Hepatocyte (in vitro differentiated cells): ENCODE measurements around the gene NDUFA5. TPM values are rescaled to one million over a fixed set of nuclear protein-coding genes. Genes with fewer than 3 reads are reported as not detected.
A peak's percentile ranks its signal among the peaks of the same experiment; 100 is the strongest.
"Not testable (repeated sequence)": the region's sequence is repeated elsewhere in the genome, so short reads cannot be mapped to it uniquely, and the experiment has no call there.

ENCODE experiments used
- DNase-seq: peaks from one replicate; pipeline ENCODE4 v3.0.0-alpha.2; 2016; ENCODE audit warnings: low spot score
- H2AFZ ChIP-seq: fragments of 200-600 bp; sonication (generic); 2 replicates; pipeline ENCODE4 v1.6.0; 2016; ENCODE audit warnings: antibody characterized with exemption, mild to moderate bottlenecking
- H3K27ac ChIP-seq: fragments of 200-600 bp; sonication (generic); 2 replicates; pipeline ENCODE4 v1.5.1; 2016; ENCODE audit warnings: mild to moderate bottlenecking
- H3K27me3 ChIP-seq: fragments of 200-600 bp; sonication (generic); 2 replicates; pipeline ENCODE4 v1.6.1; 2016
- H3K36me3 ChIP-seq: fragments of 200-600 bp; sonication (generic); replicated peaks from 2 replicates; pipeline ENCODE4 v1.5.1; 2016; ENCODE audit warnings: low read depth; ENCODE audit not compliant: insufficient read depth
- H3K4me1 ChIP-seq: fragments of 200-600 bp; sonication (generic); 2 replicates; pipeline ENCODE4 v1.5.1; 2016; ENCODE audit warnings: mild to moderate bottlenecking, moderate library complexity; ENCODE audit not compliant: insufficient read depth
- H3K4me2 ChIP-seq: fragments of 200-600 bp; sonication (generic); 2 replicates; pipeline ENCODE4 v1.6.0; 2016
- H3K4me3 ChIP-seq: fragments of 200-600 bp; sonication (generic); 2 replicates; pipeline ENCODE4 v1.5.1; 2016; ENCODE audit warnings: mild to moderate bottlenecking
- H3K79me2 ChIP-seq: fragments of 200-600 bp; sonication (generic); 2 replicates; pipeline ENCODE4 v1.6.0; 2017; ENCODE audit warnings: mild to moderate bottlenecking
- H3K9me2 ChIP-seq: fragments of 200-600 bp; sonication (generic); replicated peaks from 2 replicates; pipeline ENCODE4 v1.6.0; 2017; ENCODE audit warnings: mild to moderate bottlenecking; ENCODE audit not compliant: insufficient read depth
- H3K9me3 ChIP-seq: fragments of 200-600 bp; sonication (generic); 2 replicates; pipeline ENCODE4 v1.5.1; 2016; ENCODE audit warnings: low read depth, mild to moderate bottlenecking
- H4K20me1 ChIP-seq: fragments of 200-600 bp; sonication (generic); 2 replicates; pipeline ENCODE4 v1.6.0; 2016; ENCODE audit warnings: mild to moderate bottlenecking; ENCODE audit not compliant: insufficient read depth, poor library complexity, severe bottlenecking
- EZH2 ChIP-seq: fragments of 200-600 bp; sonication (generic); IDR thresholded peaks from 2 replicates; pipeline ENCODE4 v1.6.1; 2016; ENCODE audit warnings: antibody characterized with exemption, mild to moderate bottlenecking, borderline replicate concordance
- EZH2phosphoT487 ChIP-seq: fragments of 200-600 bp; sonication (generic); IDR thresholded peaks from one replicate; pipeline ENCODE4 v1.6.1; 2018; ENCODE audit warnings: antibody characterized with exemption, mild to moderate bottlenecking, low read depth, moderate library complexity; ENCODE audit not compliant: unreplicated experiment, severe bottlenecking
- WGBS: methylation state at CpG from one replicate; pipeline ENCODE4 v1.1.6; 2016; ENCODE audit warnings: low lambda C conversion rate; ENCODE audit errors: missing lambda C conversion rate; 5-methylcytosine and 5-hydroxymethylcytosine counted together
- polyA plus RNA-seq: library from polyadenylated mRNA; unstranded; fragments of >200 nt; fragmentation: Nextera tagmentation; extraction: Ambion mirVana; gene quantifications from 2 replicates; pipeline ENCODE4 v1.2.1, GENCODE V29; 2016
- total RNA-seq: library from RNA; depleted of rRNA; stranded (reverse); fragments of >200 nt; gene quantifications from 2 replicates; pipeline ENCODE4 v1.2.3, GENCODE V29; 2014
- TF ChIP-seq, protein P1 (sequence below): fragments of 200-600 bp; sonication (generic); IDR thresholded peaks from 2 replicates; pipeline ENCODE4 v1.5.1; 2016; ENCODE audit warnings: antibody characterized with exemption, mild to moderate bottlenecking; ENCODE audit not compliant: poor library complexity

NDUFA5 gene
- total and polyA plus RNA-seq, 2 experiments from 2014 or later = 104 to 127 TPM

GRCh38 chr7:123533929-123534382, 23.7 kb downstream of the NDUFA5 start:
- no peak for DNase-seq
- Histone ChIP-seq H3K9me3 (no peaks in the 10 kb centered on the region), H3K4me3 (peak overlapping the region; percentile 31), H3K9me2 (no peaks in the 10 kb centered on the region), H3K79me2 (no peaks in the 10 kb centered on the region), H3K27ac (peak overlapping the region; percentile 32), H3K4me1 (no peaks in the 10 kb centered on the region), H3K4me2 (peak overlapping the region; percentile 87), H4K20me1 (no peaks in the 10 kb centered on the region), H3K27me3 (peaks cover 10% of the 10 kb centered on the region), H2AFZ (peak overlapping the region; percentile 59), H3K36me3 (no peaks in the 10 kb centered on the region)
- TF ChIP-seq EZH2phosphoT487 (no peak), EZH2 (no peak)
- TF ChIP-seq, protein P1, sequence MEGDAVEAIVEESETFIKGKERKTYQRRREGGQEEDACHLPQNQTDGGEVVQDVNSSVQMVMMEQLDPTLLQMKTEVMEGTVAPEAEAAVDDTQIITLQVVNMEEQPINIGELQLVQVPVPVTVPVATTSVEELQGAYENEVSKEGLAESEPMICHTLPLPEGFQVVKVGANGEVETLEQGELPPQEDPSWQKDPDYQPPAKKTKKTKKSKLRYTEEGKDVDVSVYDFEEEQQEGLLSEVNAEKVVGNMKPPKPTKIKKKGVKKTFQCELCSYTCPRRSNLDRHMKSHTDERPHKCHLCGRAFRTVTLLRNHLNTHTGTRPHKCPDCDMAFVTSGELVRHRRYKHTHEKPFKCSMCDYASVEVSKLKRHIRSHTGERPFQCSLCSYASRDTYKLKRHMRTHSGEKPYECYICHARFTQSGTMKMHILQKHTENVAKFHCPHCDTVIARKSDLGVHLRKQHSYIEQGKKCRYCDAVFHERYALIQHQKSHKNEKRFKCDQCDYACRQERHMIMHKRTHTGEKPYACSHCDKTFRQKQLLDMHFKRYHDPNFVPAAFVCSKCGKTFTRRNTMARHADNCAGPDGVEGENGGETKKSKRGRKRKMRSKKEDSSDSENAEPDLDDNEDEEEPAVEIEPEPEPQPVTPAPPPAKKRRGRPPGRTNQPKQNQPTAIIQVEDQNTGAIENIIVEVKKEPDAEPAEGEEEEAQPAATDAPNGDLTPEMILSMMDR = no peak
- 7% methylated on average over 9 of the region's 9 CpGs for WGBS

DNA sequence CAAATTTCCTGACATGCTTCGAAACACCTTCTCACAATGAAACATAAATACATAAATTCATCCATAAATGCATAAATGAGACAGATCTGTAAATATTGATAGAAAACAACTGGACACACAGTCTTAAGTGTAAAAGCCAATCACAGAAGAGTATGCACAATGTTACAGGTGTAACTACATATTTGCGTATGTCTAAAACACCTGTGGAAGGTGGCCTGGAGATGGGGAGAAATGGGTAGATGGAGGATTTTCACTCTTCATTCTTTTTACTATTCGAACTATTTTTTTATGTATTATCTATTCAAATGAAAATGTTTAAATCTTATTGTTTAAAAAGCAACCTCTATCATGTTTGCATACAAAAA, 24.1 kb downstream of the NDUFA5 start:
- Histone ChIP-seq H3K27me3 (peaks cover 10% of the 10 kb centered on the region), H3K4me3 (no peak overlapping the region), H3K4me1 (no peaks in the 10 kb centered on the region), H3K9me2 (no peaks in the 10 kb centered on the region), H3K79me2 (no peaks in the 10 kb centered on the region), H4K20me1 (no peaks in the 10 kb centered on the region), H3K9me3 (no peaks in the 10 kb centered on the region), H3K4me2 (peak overlapping the region; percentile 87), H3K36me3 (no peaks in the 10 kb centered on the region), H2AFZ (peak overlapping the region; percentile 59), H3K27ac (no peak overlapping the region)
- 86% methylated on average over 3 of the region's 3 CpGs for WGBS
- TF ChIP-seq EZH2phosphoT487 (no peak), EZH2 (no peak)
- TF ChIP-seq, protein P1 = no peak
- no peak for DNase-seq

GRCh38 chr7:123532788-123533552, 24.6 kb downstream of the NDUFA5 start:
- H3K9me3 ChIP-seq, H3K79me2 ChIP-seq, H3K27ac ChIP-seq, H2AFZ ChIP-seq, H3K36me3 ChIP-seq, H3K4me1 ChIP-seq, H4K20me1 ChIP-seq, H3K4me3 ChIP-seq, DNase-seq, H3K27me3 ChIP-seq, H3K9me2 ChIP-seq: not testable (repeated sequence)
- H3K4me2 ChIP-seq = peak overlapping the region; percentile 87
- 2% methylated on average over 21 of the region's 33 CpGs for WGBS

- H3K4me3 ChIP-seq, H4K20me1 ChIP-seq, H3K79me2 ChIP-seq: not testable (repeated sequence)
These were observed 25.3 kb downstream of the NDUFA5 start for GRCh38 chr7:123532343-123532742.

GRCh38 chr7:123530035-123530591, 27.5 kb downstream of the NDUFA5 start:
- H3K27ac ChIP-seq, DNase-seq, H3K9me3 ChIP-seq, H2AFZ ChIP-seq, H3K4me2 ChIP-seq, H3K4me1 ChIP-seq, H3K27me3 ChIP-seq, H3K4me3 ChIP-seq, H4K20me1 ChIP-seq, H3K36me3 ChIP-seq, H3K79me2 ChIP-seq, H3K9me2 ChIP-seq: not testable (repeated sequence)
- WGBS = 96% methylated on average over 12 of the region's 13 CpGs

More at GRCh38 chr7:123532343-123532742, 25.3 kb downstream of the NDUFA5 start:
- not testable (repeated sequence) for H3K27ac ChIP-seq, DNase-seq, H3K4me1 ChIP-seq, H3K36me3 ChIP-seq, H3K27me3 ChIP-seq, H3K9me2 ChIP-seq, H3K9me3 ChIP-seq
- peak overlapping the region; percentile 26 for H2AFZ ChIP-seq
- 15% methylated on average over 6 of the region's 14 CpGs for WGBS
- peak overlapping the region; percentile 87 for H3K4me2 ChIP-seq
